Activated B cell treated with CpG ODN at 0.5 μM for 24 hours (primary cell): ENCODE measurements around the gene ADAMTSL1. TPM values are rescaled to one million over a fixed set of nuclear protein-coding genes. Genes with fewer than 3 reads are reported as not detected.
"Not testable (repeated sequence)": the region's sequence is repeated elsewhere in the genome, so short reads cannot be mapped to it uniquely, and the experiment has no call there.

ENCODE experiments used
- ATAC-seq: fragments of 200-7000 bp; cut with Tn5 transposase; one replicate; pipeline ENCODE4 v1.10.0; 2021; ENCODE audit warnings: low read depth, mild to moderate bottlenecking, moderate library complexity
- CTCF ChIA-PET: fragments of 350-600 bp; sonication (Branson Sonifier 250); formaldehyde crosslinking; loops from one replicate; lab custom pipeline; 2021; ENCODE audit warnings: antibody characterized with exemption; lab: Charles Lee
- POLR2A ChIA-PET: fragments of 350-600 bp; sonication (Branson Sonifier 250); formaldehyde crosslinking; loops from one replicate; lab custom pipeline; 2021; ENCODE audit warnings: antibody characterized with exemption; lab: Charles Lee
- DNase-seq: peaks from one replicate; pipeline ENCODE4 v3.0.0; 2022
- H3K27ac Mint-ChIP-seq: one replicate; pipeline ENCODE4 v1.8.0; 2020; ENCODE audit warnings: mixed read lengths
- H3K27me3 Mint-ChIP-seq: one replicate; pipeline ENCODE4 v1.8.0; 2021; ENCODE audit warnings: mixed read lengths
- H3K36me3 Mint-ChIP-seq: one replicate; pipeline ENCODE4 v1.8.0; 2021; ENCODE audit warnings: low read depth, mixed read lengths
- H3K4me1 Mint-ChIP-seq: one replicate; pipeline ENCODE4 v1.8.0; 2021; ENCODE audit warnings: mixed read lengths
- H3K4me3 Mint-ChIP-seq: one replicate; pipeline ENCODE4 v1.8.0; 2020; ENCODE audit warnings: mild to moderate bottlenecking, mixed read lengths
- H3K9me3 Mint-ChIP-seq: one replicate; pipeline ENCODE4 v1.8.0; 2020; ENCODE audit warnings: mixed read lengths
- CTCF ChIP-seq: fragments of 200-600 bp; IDR thresholded peaks from one replicate; pipeline ENCODE4 v1.8.0; 2022; ENCODE audit warnings: antibody characterized with exemption, mild to moderate bottlenecking
- intact Hi-C: fragments of 100-400 bp; cut with micrococcal nuclease; formaldehyde crosslinking; loops from one replicate; pipeline ENCODE4 v1.15.1; 2024
- total RNA-seq: library from RNA; stranded (reverse); gene quantifications from 2 replicates; pipeline ENCODE4 v1.2.3, GENCODE V29; 2022

The ADAMTSL1 gene
- total RNA-seq, 1 donor from 2014 or later, result not detected

- CTCF ChIA-PET, result no interaction called here
- Mint-ChIP-seq H3K27me3 (peaks cover 2% of the 10 kb centered on the region), H3K9me3 (peaks cover 9% of the 10 kb centered on the region), H3K4me1 (no peaks in the 10 kb centered on the region), H3K4me3 (no peak overlapping the region), H3K27ac (no peak overlapping the region), H3K36me3 (no peaks in the 10 kb centered on the region)
- DNase-seq (no peak), ATAC-seq (no peak)
- intact Hi-C loops, result no loop called here
- POLR2A ChIA-PET, result no interaction called here
- no peak for TF ChIP-seq CTCF
Observed at GRCh38 chr9:18866121-18866831, 392.3 kb downstream of the ADAMTSL1 start.

DNA sequence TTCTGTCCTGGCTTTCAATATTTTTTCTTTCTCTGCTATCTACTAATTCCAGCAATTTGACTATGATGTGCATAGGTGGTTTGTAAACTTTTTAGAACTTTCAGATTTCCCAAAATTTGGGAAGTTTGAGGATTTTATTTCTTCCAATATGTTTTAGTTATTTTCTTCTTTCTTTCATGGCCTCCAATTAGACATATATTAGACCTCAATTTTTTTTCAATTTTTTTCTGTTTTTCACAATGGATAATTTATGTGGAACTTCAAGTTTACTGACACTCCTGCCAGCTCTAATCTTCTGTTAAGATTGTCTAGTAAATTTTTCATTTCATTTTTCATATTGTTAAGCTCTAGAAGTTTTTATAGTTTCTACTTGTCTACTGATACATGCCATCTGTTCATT lies 395.8 kb downstream of the ADAMTSL1 start:
- no peaks in the 10 kb centered on the region for H3K27me3 Mint-ChIP-seq
- H3K36me3 Mint-ChIP-seq, result no peaks in the 10 kb centered on the region
- no peak overlapping the region for H3K4me3 Mint-ChIP-seq
- peaks cover 14% of the 10 kb centered on the region for H3K9me3 Mint-ChIP-seq
- DNase-seq, result no peak
- H3K4me1 Mint-ChIP-seq, result no peaks in the 10 kb centered on the region
- ChIA-PET CTCF (no interaction called here), POLR2A (no interaction called here)
- no peak for ATAC-seq
- TF ChIP-seq CTCF, result no peak
- H3K27ac Mint-ChIP-seq, result no peak overlapping the region
- intact Hi-C loops, result no loop called here

DNA sequence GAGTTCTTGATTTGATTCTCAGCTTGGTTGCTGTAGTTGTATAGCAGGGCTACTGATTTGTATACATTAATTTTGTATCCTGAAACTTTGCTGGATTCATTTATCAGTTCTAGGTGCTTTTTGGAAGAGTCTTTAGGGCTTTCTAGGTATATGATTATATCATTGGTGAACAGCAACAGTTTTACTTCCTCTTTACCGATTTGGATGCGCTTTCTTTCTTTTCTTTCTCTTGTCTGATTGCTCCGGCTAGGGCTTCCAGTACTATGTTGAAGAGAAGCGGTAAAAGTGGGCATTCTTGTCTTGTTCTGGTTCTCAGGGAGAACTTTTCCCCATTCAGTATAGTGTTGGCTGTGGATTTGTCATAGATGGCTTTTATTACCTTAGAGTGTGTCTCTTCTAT lies 400.1 kb downstream of the ADAMTSL1 start:
- Mint-ChIP-seq H3K27me3 (no peaks in the 10 kb centered on the region), H3K36me3 (no peaks in the 10 kb centered on the region), H3K4me3 (no peak overlapping the region), H3K4me1 (no peaks in the 10 kb centered on the region), H3K9me3 (peaks cover 15% of the 10 kb centered on the region), H3K27ac (no peak overlapping the region)
- no peak for TF ChIP-seq CTCF
- intact Hi-C loops, result no loop called here
- ATAC-seq (no peak), DNase-seq (no peak)
- CTCF ChIA-PET, result no interaction called here
- POLR2A ChIA-PET, result no interaction called here

- DNase-seq, H3K27ac Mint-ChIP-seq, POLR2A ChIA-PET, H3K4me1 Mint-ChIP-seq, H3K36me3 Mint-ChIP-seq, H3K27me3 Mint-ChIP-seq, CTCF ChIA-PET, ATAC-seq, H3K4me3 Mint-ChIP-seq, intact Hi-C loops: not testable (repeated sequence)
- peaks cover 10% of the 10 kb centered on the region for H3K9me3 Mint-ChIP-seq
Observed at GRCh38 chr9:18874990-18875389, 401.0 kb downstream of the ADAMTSL1 start.

GRCh38 chr9:18877984-18878383 lies 404.0 kb downstream of the ADAMTSL1 start:
- DNase-seq (no peak), ATAC-seq (no peak)
- Mint-ChIP-seq H3K4me3 (no peak overlapping the region), H3K27me3 (no peaks in the 10 kb centered on the region), H3K27ac (no peak overlapping the region), H3K9me3 (peaks cover 6% of the 10 kb centered on the region), H3K4me1 (no peaks in the 10 kb centered on the region), H3K36me3 (no peaks in the 10 kb centered on the region)
- intact Hi-C loops, result no loop called here
- TF ChIP-seq CTCF, result no peak
- ChIA-PET CTCF (no interaction called here), POLR2A (no interaction called here)

GRCh38 chr9:18881758-18882157 lies 407.8 kb downstream of the ADAMTSL1 start:
- DNase-seq (no peak), ATAC-seq (no peak)
- no peak for TF ChIP-seq CTCF
- ChIA-PET POLR2A (no interaction called here), CTCF (no interaction called here)
- Mint-ChIP-seq H3K9me3 (peaks cover 3% of the 10 kb centered on the region), H3K27ac (no peak overlapping the region), H3K27me3 (peaks cover 2% of the 10 kb centered on the region), H3K4me3 (no peak overlapping the region), H3K4me1 (no peaks in the 10 kb centered on the region), H3K36me3 (no peaks in the 10 kb centered on the region)
- intact Hi-C loops, result no loop called here
